ENCODE results near the gene USH2A. TPM values are rescaled to one million over a fixed set of nuclear protein-coding genes. Genes with fewer than 3 reads are reported as not detected.

The USH2A gene
- total RNA-seq, 4 donors from 2014 or later = under 0.01 TPM; not detected in 3

GRCh38 chr1:215890438-215890837 lies 532.8 kb downstream of the USH2A start:
- Histone ChIP-seq H3K27ac (no peak overlapping the region), H3K9me3 (no peaks in the 10 kb centered on the region), H3K36me3 (no peaks in the 10 kb centered on the region), H3K4me3 (no peak overlapping the region), H3K4me1 (no peaks in the 10 kb centered on the region), H3K27me3 (no peaks in the 10 kb centered on the region)
- 58 to 70% methylated on average over 3 of the region's 3 CpGs for WGBS, 2 donors (ENCODE audit: low coverage in 1 of 2)
- no peak for DNase-seq
- in situ Hi-C loops (cut with MboI; ENCODE audit: low pct_ligation_motif_present in 1 of 4, low pct_unique_long_range_greater_than_20kb in 1 of 4, low sequenced_read_pairs in 3 of 4) (no loop called here), intact Hi-C loops (cut with DNase I; ENCODE audit: low total_unique reads) (no loop called here)
- TF ChIP-seq CTCF (IDR thresholded peaks at IDR 0.05) = no peak
- no peak for TF ChIP-seq EP300 (IDR thresholded peaks at IDR 0.05; ENCODE audit: low read depth)
- no peak for TF ChIP-seq POLR2A (IDR thresholded peaks at IDR 0.05)
- no peak for TF ChIP-seq POLR2AphosphoS5 (IDR thresholded peaks at IDR 0.05)

GRCh38 chr1:215889871-215890270 lies 533.4 kb downstream of the USH2A start:
- intact Hi-C loops (cut with DNase I; ENCODE audit: low total_unique reads) = no loop called here
- no peak overlapping the region for H3K4me3 ChIP-seq
- no peaks in the 10 kb centered on the region for H3K9me3 ChIP-seq
- TF ChIP-seq POLR2A (IDR thresholded peaks at IDR 0.05) (no peak), POLR2AphosphoS5 (IDR thresholded peaks at IDR 0.05) (no peak), CTCF (IDR thresholded peaks at IDR 0.05) (no peak), EP300 (IDR thresholded peaks at IDR 0.05; ENCODE audit: low read depth) (no peak)
- 42 to 46% methylated on average over 3 of the region's 3 CpGs for WGBS, 2 donors (ENCODE audit: low coverage in 1 of 2)
- no peaks in the 10 kb centered on the region for H3K27me3 ChIP-seq
- DNase-seq = no peak
- H3K36me3 ChIP-seq = no peaks in the 10 kb centered on the region
- in situ Hi-C loops (cut with MboI; ENCODE audit: low pct_ligation_motif_present in 1 of 4, low pct_unique_long_range_greater_than_20kb in 1 of 4, low sequenced_read_pairs in 3 of 4) = no loop called here
- H3K27ac ChIP-seq = no peak overlapping the region
- H3K4me1 ChIP-seq = no peaks in the 10 kb centered on the region

- in situ Hi-C loops (cut with MboI; ENCODE audit: low pct_ligation_motif_present in 1 of 4, low pct_unique_long_range_greater_than_20kb in 1 of 4, low sequenced_read_pairs in 3 of 4) = no loop called here
- H3K4me1 ChIP-seq = no peaks in the 10 kb centered on the region
- intact Hi-C loops (cut with DNase I; ENCODE audit: low total_unique reads) = no loop called here
- H3K27ac ChIP-seq = no peak overlapping the region
- H3K4me3 ChIP-seq = no peak overlapping the region
- H3K36me3 ChIP-seq = no peaks in the 10 kb centered on the region
- no peaks in the 10 kb centered on the region for H3K9me3 ChIP-seq
- no peak for DNase-seq
- WGBS, 2 donors (ENCODE audit: low coverage in 1 of 2) = 42 to 58% methylated on average over 6 of the region's 6 CpGs
- TF ChIP-seq EP300 (IDR thresholded peaks at IDR 0.05; ENCODE audit: low read depth) = no peak
- no peaks in the 10 kb centered on the region for H3K27me3 ChIP-seq
These were observed 535.1 kb downstream of the USH2A start for GRCh38 chr1:215888159-215888558.

- no peaks in the 10 kb centered on the region for H3K9me3 ChIP-seq
- no peak for DNase-seq
- no peak overlapping the region for H3K27ac ChIP-seq
- H3K4me3 ChIP-seq = no peak overlapping the region
- intact Hi-C loops (cut with DNase I; ENCODE audit: low total_unique reads) = no loop called here
- in situ Hi-C loops (cut with MboI; ENCODE audit: low pct_ligation_motif_present in 1 of 4, low pct_unique_long_range_greater_than_20kb in 1 of 4, low sequenced_read_pairs in 3 of 4) = no loop called here
- H3K4me1 ChIP-seq = no peaks in the 10 kb centered on the region
- H3K27me3 ChIP-seq = no peaks in the 10 kb centered on the region
- no peaks in the 10 kb centered on the region for H3K36me3 ChIP-seq
- TF ChIP-seq CTCF (IDR thresholded peaks at IDR 0.05) (no peak), EP300 (IDR thresholded peaks at IDR 0.05; ENCODE audit: low read depth) (no peak), POLR2A (IDR thresholded peaks at IDR 0.05) (no peak), POLR2AphosphoS5 (IDR thresholded peaks at IDR 0.05) (no peak)
- 57% methylated on average over 2 of the region's 2 CpGs; no CpG with 5 or more reads in 1 of the 2 donors for WGBS, 2 donors (ENCODE audit: low coverage in 1 of 2)
These were observed 535.6 kb downstream of the USH2A start for GRCh38 chr1:215887627-215888026.

- 54 to 67% methylated on average over 3 of the region's 3 CpGs for WGBS, 2 donors (ENCODE audit: low coverage in 1 of 2)
- no peaks in the 10 kb centered on the region for H3K27me3 ChIP-seq
- no peaks in the 10 kb centered on the region for H3K9me3 ChIP-seq
- intact Hi-C loops (cut with DNase I; ENCODE audit: low total_unique reads) (no loop called here), in situ Hi-C loops (cut with MboI; ENCODE audit: low pct_ligation_motif_present in 1 of 4, low pct_unique_long_range_greater_than_20kb in 1 of 4, low sequenced_read_pairs in 3 of 4) (no loop called here)
- no peak for DNase-seq
- H3K4me1 ChIP-seq = no peaks in the 10 kb centered on the region
- H3K36me3 ChIP-seq = no peaks in the 10 kb centered on the region
- TF ChIP-seq POLR2AphosphoS5 (IDR thresholded peaks at IDR 0.05) = no peak
- TF ChIP-seq CTCF (IDR thresholded peaks at IDR 0.05) = no peak
- TF ChIP-seq POLR2A (IDR thresholded peaks at IDR 0.05) = no peak
- TF ChIP-seq EP300 (IDR thresholded peaks at IDR 0.05; ENCODE audit: low read depth) = no peak
- H3K27ac ChIP-seq = no peak overlapping the region
- no peak overlapping the region for H3K4me3 ChIP-seq
These were observed 540.2 kb downstream of the USH2A start for GRCh38 chr1:215883004-215883403.

All from transverse colon (tissue), 4 donors.